ENCODE measurements around the gene LZTR1.

DNA sequence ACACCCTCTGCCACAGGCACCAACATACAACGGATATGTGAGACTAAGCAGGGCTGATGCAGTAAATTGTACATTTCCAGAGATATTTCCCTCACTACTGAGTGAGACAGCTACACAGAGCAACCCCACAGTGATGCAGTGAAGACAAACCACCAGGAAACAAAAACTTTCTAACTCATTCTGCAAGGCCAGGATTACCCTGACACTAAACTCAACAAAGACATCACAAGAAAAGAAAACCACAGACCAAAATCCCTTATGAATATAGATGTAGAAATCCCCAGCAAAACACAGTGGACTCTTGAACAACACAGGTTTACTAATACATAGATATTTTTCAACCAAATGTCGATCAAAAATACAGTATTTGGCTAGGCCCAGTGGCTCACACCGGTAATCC, 51.8 kb downstream of the LZTR1 start:
- TF ChIP-seq, protein P1, sequence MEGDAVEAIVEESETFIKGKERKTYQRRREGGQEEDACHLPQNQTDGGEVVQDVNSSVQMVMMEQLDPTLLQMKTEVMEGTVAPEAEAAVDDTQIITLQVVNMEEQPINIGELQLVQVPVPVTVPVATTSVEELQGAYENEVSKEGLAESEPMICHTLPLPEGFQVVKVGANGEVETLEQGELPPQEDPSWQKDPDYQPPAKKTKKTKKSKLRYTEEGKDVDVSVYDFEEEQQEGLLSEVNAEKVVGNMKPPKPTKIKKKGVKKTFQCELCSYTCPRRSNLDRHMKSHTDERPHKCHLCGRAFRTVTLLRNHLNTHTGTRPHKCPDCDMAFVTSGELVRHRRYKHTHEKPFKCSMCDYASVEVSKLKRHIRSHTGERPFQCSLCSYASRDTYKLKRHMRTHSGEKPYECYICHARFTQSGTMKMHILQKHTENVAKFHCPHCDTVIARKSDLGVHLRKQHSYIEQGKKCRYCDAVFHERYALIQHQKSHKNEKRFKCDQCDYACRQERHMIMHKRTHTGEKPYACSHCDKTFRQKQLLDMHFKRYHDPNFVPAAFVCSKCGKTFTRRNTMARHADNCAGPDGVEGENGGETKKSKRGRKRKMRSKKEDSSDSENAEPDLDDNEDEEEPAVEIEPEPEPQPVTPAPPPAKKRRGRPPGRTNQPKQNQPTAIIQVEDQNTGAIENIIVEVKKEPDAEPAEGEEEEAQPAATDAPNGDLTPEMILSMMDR (IDR thresholded peaks at IDR 0.05) = no peak
- TF ChIP-seq TCF7L2 (IDR thresholded peaks at IDR 0.05; ENCODE audit: low read depth, low read length) = no peak
- TF ChIP-seq POLR2AphosphoS5 (IDR thresholded peaks at IDR 0.05; ENCODE audit: low read depth, low read length) = no peak
- TF ChIP-seq REST (IDR thresholded peaks at IDR 0.05; ENCODE audit: insufficient read depth in 1 of 2, low read depth in 2 of 2, low read length in 1 of 2) = no peak

All from Panc1 (cell line).